ENCODE results near the gene LHFPL6.

DNA sequence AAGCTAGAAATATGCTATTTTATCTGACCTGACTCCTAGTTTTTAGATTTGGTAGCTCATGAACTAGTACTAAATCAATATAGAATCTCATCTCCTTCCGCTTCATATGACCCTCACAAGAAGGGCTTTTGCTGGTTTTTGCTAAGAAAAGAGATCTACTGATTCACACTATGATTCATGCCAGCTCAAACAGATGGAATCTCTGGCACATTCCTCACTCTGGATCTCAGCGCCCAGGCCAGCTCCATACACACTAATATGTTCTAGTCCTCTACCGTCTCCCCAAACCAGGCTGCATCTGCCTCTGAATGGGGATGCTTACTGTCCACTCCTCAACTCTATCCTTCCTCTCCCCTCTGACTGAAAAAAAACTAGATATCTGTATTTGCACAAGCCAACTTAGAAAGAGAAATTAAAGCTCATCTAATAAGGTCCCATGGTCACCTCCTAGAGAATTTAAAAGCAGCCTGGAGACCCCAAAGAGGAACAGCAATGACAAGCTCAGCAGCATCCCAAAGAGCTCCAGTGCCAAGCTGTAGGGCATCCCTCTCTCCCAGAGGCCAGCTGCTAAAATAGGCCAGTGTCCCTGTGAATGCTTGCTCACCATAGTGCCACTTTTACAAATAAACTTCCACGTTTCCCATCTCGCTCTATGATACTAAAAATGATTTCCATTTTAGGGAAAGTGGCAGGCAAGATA lies 74.9 kb downstream of the LHFPL6 start:
- TF ChIP-seq, protein P1, sequence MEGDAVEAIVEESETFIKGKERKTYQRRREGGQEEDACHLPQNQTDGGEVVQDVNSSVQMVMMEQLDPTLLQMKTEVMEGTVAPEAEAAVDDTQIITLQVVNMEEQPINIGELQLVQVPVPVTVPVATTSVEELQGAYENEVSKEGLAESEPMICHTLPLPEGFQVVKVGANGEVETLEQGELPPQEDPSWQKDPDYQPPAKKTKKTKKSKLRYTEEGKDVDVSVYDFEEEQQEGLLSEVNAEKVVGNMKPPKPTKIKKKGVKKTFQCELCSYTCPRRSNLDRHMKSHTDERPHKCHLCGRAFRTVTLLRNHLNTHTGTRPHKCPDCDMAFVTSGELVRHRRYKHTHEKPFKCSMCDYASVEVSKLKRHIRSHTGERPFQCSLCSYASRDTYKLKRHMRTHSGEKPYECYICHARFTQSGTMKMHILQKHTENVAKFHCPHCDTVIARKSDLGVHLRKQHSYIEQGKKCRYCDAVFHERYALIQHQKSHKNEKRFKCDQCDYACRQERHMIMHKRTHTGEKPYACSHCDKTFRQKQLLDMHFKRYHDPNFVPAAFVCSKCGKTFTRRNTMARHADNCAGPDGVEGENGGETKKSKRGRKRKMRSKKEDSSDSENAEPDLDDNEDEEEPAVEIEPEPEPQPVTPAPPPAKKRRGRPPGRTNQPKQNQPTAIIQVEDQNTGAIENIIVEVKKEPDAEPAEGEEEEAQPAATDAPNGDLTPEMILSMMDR (IDR thresholded peaks at IDR 0.05): no peak
- no peak for TF ChIP-seq POLR2A (IDR thresholded peaks at IDR 0.05)
